Hypothalamus (tissue), 51 donors: ENCODE results near the gene DPY19L3.
A peak's percentile ranks its signal among the peaks of the same experiment; 100 is the strongest.
"Not testable (repeated sequence)": the region's sequence is repeated elsewhere in the genome, so short reads cannot be mapped to it uniquely, and the experiment has no call there.

Experiments
- DNase-seq, 51 donors: peaks; one replicate each; lab custom pipeline; 2025; lab: John Stamatoyannopoulos, UW

Gene DPY19L3, protein sequence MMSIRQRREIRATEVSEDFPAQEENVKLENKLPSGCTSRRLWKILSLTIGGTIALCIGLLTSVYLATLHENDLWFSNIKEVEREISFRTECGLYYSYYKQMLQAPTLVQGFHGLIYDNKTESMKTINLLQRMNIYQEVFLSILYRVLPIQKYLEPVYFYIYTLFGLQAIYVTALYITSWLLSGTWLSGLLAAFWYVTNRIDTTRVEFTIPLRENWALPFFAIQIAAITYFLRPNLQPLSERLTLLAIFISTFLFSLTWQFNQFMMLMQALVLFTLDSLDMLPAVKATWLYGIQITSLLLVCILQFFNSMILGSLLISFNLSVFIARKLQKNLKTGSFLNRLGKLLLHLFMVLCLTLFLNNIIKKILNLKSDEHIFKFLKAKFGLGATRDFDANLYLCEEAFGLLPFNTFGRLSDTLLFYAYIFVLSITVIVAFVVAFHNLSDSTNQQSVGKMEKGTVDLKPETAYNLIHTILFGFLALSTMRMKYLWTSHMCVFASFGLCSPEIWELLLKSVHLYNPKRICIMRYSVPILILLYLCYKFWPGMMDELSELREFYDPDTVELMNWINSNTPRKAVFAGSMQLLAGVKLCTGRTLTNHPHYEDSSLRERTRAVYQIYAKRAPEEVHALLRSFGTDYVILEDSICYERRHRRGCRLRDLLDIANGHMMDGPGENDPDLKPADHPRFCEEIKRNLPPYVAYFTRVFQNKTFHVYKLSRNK

GRCh38 chr19:32405431-32406160 lies at the start of gene DPY19L3:
Gene DPY19L3, plus strand, starts transcription at chr19:32405770. Its CDS starts 2,484 bp downstream, at chr19:32408254.
- peak; percentile 67 to 97 (median 92) for DNase-seq

- no peak for DNase-seq
These were observed 47.9 kb upstream of the DPY19L3 start for GRCh38 chr19:32357720-32358119.

DNA sequence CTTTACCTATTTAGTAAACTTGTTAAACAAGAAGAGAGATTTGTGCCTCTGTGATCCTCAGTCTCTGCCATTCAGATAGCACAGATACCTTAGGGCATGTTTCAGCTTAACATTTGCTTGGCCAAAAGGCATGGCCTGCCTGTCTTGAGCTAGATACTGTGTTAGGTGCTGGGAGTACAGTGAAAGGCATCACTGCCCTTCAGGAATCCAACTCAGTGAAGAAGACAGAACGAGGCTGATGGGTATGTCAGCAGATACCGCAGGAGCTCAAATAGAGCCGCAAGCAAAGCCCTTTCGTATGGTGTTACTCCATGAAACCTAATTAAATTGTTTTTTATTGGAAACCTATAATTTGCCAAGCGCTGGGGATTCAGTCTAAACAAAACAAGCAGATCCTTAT lies 47.2 kb upstream of the DPY19L3 start:
- no peak for DNase-seq

DNA sequence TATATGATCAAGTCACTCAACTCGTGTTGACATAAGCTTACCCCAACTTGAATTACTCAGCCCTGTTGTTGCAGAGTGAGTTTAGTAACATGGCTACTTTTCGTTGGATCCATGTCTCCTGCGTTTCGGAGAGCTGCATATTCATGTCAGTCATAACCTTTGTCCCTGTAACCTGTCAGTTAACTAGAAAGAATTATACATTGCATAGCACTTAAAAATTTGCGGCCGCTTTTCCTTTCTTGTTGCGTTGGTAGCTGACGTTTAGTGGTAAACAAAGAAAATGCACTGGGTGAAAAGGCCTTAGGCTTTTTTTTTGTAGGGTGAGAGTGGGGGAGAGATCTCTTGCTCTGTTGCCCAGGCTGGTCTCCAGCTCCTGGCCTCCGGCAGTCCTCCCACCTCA lies 46.0 kb upstream of the DPY19L3 start:
- DNase-seq = no peak

DNA sequence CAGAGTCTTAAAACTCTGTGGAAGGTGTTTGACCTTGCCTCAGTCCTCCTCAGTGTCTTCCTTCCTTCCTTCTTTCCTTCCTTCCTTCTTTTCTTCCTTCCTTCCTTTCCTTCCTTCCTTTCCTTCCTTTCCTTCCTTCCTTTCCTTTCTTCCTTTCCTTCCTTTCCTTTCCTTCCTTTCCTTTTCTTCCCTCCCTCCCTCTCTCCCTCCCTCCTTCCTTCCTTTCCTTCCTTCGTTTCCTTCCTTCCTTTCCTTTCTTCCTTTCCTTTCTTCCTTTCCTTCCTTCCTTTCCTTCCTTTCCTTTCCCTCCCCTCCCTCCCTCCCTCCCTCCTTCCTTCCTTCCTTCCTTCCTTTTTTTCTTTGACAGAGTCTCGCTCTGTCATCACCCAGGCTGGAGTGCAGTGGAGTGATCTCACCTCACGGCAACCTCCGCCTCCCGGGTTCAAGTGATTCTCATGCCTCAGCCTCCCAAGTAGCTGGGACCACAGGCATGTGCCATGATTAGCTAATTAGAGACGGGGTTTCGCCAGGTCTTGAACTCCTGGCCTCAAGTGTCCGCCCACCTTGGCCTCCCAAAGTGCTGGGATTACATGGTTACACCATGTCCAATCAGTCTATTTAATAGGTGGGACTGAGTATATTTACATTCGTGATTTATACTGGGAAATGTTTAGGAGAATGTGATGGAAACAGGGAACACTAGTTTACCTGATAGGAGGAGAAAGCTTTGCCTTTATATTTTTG lies 43.8 kb upstream of the DPY19L3 start:
- DNase-seq = no peak

DNA sequence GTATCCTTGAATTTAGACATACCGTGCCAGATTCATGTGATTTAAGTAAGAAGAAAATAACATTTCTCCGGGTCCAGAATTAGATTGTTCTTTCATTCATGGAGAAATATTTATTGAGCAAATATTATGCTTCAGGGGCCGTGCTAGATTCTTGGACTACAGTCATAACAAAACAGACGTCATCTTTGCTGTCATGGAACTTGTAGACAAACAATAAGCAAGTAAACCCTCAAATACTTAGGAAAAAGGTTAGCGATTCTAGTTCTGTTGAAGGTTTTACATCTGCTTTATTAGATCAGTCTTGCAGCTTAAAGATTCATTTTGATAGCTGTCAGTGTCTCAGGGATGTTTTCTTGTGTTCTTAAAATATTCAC lies 43.3 kb upstream of the DPY19L3 start:
- no peak for DNase-seq

DNA sequence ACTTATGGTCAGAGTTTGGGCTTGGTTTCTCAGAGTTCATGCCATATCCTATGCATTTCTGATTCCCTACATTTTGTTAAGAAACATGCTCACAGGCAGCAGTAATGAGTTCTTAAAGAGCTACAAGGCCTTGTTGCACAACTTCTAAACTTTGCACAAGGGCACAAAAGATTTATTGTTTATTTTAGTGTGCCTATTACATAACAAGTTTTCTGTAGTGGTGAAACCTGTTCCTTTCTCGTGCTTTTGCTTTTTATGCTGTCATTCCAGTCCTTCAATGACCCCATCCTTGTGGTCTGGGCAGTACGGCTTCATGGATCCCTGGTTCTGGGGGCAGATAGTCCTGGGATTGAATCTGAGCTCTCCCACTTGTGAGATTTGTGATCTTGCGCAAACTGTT lies 42.4 kb upstream of the DPY19L3 start:
- DNase-seq = peak in 3 of 51 donors; percentile 10 to 42 (median 33)

DNA sequence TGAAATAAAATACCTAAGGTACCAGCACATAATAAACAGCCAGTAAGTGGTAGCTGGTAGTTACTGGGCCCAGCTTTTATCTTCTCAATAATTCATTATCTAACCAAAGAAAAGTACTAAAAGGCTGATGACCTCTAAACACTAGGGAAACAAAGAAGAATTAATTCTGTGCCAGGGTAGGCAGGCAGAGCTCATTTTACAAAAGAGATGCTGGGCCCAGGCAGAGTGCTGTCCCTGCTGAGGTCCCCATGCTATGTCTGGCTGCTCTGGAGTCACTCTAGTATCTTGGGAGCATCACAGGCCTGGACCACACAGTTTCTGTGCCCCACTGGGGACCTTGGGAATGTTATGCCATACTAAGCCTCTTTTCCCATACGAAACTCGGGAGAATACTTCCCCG lies 41.9 kb upstream of the DPY19L3 start:
- DNase-seq = peak in 10 of 51 donors; percentile 7 to 47 (median 20)

- no peak for DNase-seq
These were observed 41.5 kb upstream of the DPY19L3 start for GRCh38 chr19:32364040-32364439.

DNA sequence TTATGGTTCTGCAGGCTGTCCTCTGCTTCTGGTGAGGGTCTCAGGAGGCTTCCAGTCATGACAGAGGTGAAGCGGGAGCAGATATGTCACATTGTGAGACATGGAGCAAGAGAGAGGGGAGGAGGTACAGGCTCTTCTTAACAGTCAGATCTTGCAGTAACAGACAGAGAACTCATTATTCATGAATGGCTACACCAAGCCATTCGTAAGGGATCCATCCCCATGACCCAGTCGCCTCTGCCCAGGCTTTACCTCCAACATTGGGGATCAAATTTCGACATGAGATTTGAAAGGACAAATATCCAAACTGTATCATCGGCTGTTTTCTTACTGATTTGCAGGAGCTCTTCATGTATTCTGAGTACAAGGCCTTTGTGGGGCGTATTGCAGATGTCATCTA lies 38.5 kb upstream of the DPY19L3 start:
- DNase-seq = no peak

- DNase-seq = no peak
These were observed 37.5 kb upstream of the DPY19L3 start for GRCh38 chr19:32367948-32368536.

DNA sequence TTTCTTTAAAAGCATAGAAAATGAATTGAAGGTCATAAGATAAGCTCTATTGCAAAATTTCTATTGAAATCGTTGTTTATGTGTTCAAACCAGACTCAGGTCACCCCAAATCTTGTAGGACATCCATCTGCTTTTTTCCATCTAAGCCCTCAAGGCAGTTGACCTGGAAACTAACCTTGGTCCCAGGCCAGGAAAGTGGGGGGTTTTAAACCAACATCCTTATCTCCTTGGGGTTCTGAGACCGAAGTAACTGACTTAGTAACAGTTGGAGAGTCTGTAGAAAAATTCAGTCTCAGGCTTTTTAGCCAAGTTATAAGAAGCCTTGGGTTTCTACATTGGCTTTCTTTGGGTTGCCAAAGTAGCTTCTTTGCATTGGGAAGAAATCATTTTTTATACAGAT lies 36.8 kb upstream of the DPY19L3 start:
- no peak for DNase-seq

DNA sequence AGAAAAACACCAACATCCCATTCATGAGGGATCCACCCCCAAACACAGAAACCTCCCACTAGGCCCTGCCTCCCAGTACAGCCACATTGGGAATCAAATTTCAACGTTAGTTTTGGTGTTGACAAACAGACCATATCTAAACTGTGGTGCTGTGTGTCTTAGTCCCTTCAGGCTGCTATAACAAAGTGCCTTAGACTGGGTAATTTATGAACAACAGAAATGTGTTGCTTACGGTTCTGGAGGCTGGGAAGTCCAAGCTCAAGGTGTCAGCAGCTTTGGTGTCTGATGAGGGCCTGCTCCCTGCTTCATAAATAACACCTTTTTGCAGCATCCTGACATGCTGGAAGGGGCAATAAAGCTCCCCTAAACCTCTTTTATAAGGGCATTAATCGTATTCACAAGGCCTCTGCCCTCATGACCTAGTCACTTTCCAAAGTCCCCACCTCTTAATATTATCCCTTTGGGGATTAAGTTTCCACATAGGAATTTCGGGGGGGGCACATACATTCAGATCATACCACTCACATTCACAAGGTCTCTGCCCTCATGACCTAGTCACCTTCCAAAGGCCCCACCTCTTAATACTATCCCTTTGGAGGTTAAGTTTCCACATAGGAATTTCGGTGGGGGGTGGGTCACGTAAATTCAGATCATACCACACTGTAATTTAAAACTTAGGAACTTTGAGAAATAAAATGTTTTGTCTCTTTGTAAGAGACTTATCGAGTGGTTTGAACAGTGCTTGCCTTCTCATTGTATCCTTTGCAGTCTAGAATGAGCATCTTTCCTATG lies 32.6 kb upstream of the DPY19L3 start:
- DNase-seq = no peak

DNA sequence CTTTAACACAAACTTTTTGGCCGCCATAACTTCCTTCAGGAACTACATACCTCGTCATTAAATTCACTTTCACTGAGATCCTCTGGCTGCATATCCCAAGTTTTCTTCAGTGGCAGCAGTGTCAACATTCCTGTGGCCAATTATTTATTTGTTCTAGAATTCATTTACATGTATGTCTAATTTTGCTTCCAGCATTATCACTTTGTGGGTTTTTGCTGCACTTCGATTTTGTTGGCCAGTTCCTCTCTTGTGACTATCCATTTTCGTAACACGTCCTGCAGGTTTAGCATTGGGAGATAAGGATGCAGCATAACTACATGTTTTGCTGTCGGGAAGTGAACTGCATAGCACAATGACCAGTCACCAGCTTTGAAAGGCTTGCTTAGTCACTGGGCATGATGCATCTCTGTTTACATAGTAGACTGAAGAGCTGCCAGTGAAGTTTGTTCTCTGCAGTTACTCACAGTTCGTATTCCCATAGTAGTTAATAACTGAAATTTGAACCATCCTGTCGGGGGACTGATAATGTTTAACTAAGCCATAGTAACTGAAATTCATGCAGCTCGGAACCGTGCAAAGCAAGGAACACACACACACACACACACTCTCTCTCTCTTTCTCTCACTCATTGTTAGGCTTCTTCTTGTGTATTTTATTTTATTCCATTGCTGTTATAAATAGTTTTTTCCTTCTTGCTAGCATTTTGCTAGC lies 31.8 kb upstream of the DPY19L3 start:
- peak in 14 of 51 donors; percentile 7 to 48 (median 18) for DNase-seq

DNA sequence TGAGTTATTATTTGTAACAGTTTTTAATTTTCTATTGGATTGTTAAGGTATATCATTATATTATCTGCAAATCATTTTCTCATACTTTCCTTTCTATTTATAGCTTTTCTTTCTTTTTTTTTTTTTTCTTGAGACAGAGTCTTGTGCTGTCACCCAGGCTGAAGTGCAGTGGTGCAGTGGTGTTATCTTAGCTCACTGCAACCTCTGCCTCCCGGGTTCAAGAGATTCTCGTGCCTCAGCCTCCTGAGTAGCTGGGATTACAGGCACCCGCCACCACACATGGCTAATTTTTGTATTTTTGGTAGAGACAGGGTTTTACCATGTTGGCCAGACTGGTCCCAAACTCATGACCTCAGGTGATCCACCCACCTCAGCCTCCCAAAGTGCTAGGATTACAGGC lies 31.2 kb upstream of the DPY19L3 start:
- DNase-seq = not testable (repeated sequence)

DNA sequence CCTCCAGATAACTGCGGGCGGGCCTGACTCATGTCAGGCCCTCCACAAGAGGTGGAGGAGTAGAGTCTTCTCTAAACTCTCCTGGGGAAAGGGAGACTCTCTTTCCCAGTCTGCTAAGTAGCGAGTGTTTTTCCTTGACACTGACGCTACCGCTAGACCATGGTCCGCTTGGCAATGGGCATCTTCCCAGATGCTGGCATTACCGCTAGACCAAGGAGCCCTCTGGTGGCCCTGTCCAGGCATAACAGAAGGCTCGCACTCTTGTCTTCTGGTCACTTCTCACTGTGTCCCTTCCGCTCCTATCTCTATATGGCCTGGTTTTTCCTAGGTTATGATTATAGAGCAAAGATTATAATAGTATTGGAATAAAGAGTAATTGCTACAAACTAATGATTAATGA lies 28.5 kb upstream of the DPY19L3 start:
- DNase-seq = peak in 8 of 51 donors; percentile 10 to 43 (median 16)

DNA sequence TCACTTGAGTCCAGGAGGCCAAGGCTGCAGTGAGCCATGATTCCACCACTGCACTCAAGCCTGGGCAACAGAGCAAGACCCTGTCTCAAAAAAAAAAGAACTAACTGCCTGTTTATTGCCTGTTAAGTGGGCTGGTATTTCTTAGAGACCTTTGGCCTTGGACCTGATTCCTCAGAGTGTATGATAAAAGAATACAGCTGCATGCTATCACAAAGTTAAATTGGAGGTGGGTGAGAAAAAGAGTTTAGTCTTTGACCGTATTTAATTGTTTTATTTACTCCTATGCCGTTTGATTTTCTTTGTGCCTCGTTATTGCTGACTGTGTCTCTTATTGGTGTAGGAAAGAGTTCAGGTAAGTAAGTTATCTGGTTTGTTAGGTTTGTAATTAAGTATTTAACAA lies 25.3 kb upstream of the DPY19L3 start:
- no peak for DNase-seq

GRCh38 chr19:32387701-32388392 lies 17.7 kb upstream of the DPY19L3 start:
- no peak for DNase-seq
